H1 (cell line): ENCODE data around the gene JDP2. TPM values are rescaled to one million over a fixed set of nuclear protein-coding genes. Genes with fewer than 3 reads are reported as not detected.

Source experiments
- ASH2L ChIP-seq: fragments of 200-600, 300-600 bp; sonication (generic); IDR thresholded peaks from one replicate; pipeline ENCODE4 v1.7.1; 2017; ENCODE audit warnings: low read length
- CBX8 ChIP-seq: fragments of 300-800, 300-1000 bp; sonication (generic); IDR thresholded peaks from 2 replicates; pipeline ENCODE4 v1.7.1; 2016; ENCODE audit warnings: low read depth, low read length, borderline replicate concordance
- GABPA ChIP-seq: IDR thresholded peaks from 2 replicates; pipeline ENCODE4 v1.6.1; 2011; ENCODE audit warnings: mild to moderate bottlenecking, low read length, moderate library complexity, borderline replicate concordance; ENCODE audit not compliant: insufficient read depth
- GTF2F1 ChIP-seq: IDR thresholded peaks from 2 replicates; pipeline ENCODE4 v1.6.1; 2012; ENCODE audit warnings: low read depth, low read length, improper control_type of control experiment, borderline replicate concordance
- PHF8 ChIP-seq: fragments of 200-600 bp; sonication (generic); conservative IDR thresholded peaks from 2 replicates; pipeline ENCODE4 v1.7.1; 2012; ENCODE audit warnings: low read depth, mild to moderate bottlenecking, inconsistent platforms, low read length, moderate library complexity
- SRF ChIP-seq: IDR thresholded peaks from 2 replicates; pipeline ENCODE4 v1.6.1; 2011; ENCODE audit warnings: mild to moderate bottlenecking, low read depth, low read length, moderate library complexity
- polyA plus RNA-seq, 7 experiments: library from polyadenylated mRNA; depleted of rRNA in 3 of 7; stranded (reverse) in 5 of 7; unstranded in 2 of 7; fragments of >200 nt in 5 of 7; fragments of 200-250 nt in 2 of 7; gene quantifications; 1 replicate in 5 of 7; 2 replicates in 1 of 7; 4 replicates in 1 of 7; pipeline versions ENCODE4 v1.2.1 to v1.2.3, GENCODE V29; 2011 to 2013; ENCODE audit warnings: missing spikeins in 2 of 7, mixed read lengths in 2 of 7
- total RNA-seq: library from RNA; stranded (reverse); fragmentation: NEBNext Ultra II Directional; extraction: Animal tissue kit (Norgen Biotek cat#: 25700); gene quantifications from 2 replicates; pipeline ENCODE4 v1.2.1, GENCODE V29; 2021

The JDP2 gene
- total and polyA plus RNA-seq, 2 of the 8 experiments (the other 6 are each of a cell fraction or from before 2014, with no cell fraction given) = 8.9 to 27.2 TPM

- TF ChIP-seq PHF8 (no peak), GTF2F1 (no peak), CBX8 (no peak), GABPA (no peak), ASH2L (no peak), SRF (no peak)
Measured at GRCh38 chr14:75452324-75452723, 24.5 kb downstream of the JDP2 start (continued).
